Non-pigmented ciliary epithelial cell (primary cell): ENCODE results near the gene CNPY1.
"Not testable (repeated sequence)": the region's sequence is repeated elsewhere in the genome, so short reads cannot be mapped to it uniquely, and the experiment has no call there.

Experiments used
- DNase-seq: peaks from one replicate; pipeline ENCODE4 v3.0.0-alpha.2; 2010; ENCODE audit warnings: low read depth

CNPY1 gene

GRCh38 chr7:155578016-155578415 lies 31.7 kb upstream of the CNPY1 start:
- DNase-seq, result no peak

- DNase-seq, result no peak
These were observed 31.1 kb upstream of the CNPY1 start for GRCh38 chr7:155577509-155577905.

GRCh38 chr7:155576900-155577508 lies 30.6 kb upstream of the CNPY1 start:
- no peak for DNase-seq

GRCh38 chr7:155576416-155576815 lies 30.1 kb upstream of the CNPY1 start:
- no peak for DNase-seq

DNA sequence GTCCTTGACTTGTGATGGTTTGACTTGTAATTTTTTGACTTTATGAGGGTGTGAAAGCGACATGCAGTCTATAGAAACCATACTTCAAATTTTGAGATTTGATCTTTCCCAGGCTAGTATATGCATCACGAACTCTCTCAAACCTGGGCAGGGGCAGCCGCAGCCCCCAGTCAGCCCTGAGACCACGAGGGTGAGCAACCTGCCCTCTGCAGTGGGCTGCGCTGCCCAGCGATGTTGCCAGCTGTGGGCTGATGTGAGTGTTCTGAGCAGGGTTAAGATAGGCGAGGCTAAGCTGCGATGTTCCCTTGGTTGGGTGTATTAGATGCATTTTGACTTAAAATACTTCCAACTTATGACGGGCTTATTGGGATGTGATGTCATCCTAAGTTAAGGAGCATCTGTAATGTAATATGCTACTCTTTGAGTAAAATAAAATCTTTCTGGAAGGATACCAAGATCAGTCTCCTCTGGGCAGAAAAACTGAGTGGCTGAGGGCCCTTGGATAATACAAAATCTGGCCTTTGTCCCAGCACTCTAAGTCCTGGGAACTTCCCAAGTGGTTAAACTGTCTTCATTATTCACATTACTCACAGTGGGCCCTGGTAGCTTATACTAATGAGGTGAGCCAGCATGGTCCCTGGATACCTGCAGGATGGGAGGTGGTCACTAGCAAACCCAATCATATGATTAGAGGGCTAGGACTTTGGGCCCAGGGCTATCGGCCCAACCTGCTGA lies 28.4 kb upstream of the CNPY1 start:
- no peak for DNase-seq

GRCh38 chr7:155571581-155572345 lies 25.4 kb upstream of the CNPY1 start:
- no peak for DNase-seq

DNA sequence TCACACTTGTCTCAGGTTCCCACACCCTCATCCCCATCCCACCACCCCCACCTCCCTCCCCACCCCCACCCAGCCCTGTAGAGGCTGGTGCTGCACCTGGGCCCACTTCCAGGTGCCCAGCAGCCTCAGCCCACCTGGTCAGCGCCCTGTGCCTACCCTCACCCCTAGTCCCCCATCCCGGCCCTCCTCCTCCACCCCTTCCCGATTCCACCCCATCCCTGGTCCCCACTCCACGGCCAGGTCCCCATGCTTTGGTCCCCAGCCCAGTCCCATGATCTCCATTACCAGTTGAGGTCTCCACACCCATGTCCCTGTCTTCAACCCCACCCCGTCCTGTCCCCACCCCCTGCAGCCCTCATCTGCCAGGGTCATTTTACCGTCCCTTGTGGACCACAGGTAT lies 24.6 kb upstream of the CNPY1 start:
- no peak for DNase-seq

GRCh38 chr7:155570171-155570958 lies 24.0 kb upstream of the CNPY1 start:
- no peak for DNase-seq

DNA sequence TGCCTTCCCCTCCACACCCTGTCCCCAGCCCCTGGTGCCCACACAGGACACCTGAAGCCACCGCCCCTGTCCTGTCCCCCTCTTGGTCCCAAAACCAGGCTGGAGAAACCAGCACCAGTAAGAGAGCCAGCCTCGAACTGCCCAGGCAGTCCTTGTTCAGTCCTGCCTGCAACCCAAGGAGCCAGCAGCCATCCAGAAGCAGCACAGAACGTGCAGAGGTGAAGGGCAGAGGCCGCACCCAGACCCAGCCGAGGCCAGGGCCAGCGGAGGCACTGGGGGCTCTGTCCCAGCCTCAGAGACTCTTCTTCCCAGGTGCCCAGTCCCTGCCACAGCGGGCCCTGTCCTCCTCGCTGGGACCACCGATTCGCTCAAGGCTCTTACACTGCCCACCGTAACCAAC lies 23.3 kb upstream of the CNPY1 start:
- no peak for DNase-seq

DNA sequence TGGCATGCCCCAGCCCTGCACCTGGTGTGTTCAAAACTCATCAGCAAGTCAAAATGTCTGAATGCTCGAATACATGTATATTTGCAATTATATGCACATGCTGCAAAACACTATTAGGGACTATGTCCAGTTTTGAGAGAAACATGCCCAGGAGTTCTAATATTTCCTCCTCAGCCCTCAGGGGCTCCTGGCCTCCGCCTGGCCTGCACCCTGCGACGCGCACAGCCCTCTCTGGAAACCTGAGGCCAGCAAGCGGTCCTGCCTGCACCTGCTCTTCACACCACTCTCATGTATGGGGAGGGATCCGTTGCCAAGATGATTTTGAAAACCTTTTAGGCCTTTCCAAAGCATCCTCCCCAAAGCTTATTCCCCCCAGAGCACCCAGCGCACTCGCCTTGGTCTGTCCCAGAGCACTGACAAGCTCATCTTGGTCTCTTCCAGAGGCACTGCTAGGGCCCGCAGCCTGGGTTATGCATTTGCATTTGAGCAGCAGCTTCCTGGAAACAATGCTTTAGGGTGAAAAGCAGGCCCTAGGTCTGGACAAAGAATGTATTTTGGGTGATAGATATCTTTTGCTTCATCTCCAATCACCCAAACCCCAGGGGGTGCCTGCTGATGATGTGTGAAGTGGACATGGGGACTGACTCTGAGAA lies 22.6 kb upstream of the CNPY1 start:
- DNase-seq, result no peak

DNA sequence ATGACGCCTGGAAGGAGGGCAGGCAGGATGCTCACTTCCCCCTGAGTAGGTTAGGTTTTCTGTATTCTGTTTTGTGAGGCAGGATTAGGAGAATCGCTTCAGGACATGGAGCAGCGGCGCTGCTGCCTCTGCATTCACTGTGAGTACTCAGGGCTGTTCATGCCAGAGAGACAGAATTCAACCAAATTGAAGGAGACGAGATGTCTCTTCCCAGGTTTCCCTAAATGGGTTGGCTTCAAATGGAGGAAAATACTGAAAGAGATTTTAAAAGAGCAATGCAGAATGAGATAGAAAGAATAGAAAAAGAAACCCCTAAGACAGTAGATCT lies 21.9 kb upstream of the CNPY1 start:
- no peak for DNase-seq

DNA sequence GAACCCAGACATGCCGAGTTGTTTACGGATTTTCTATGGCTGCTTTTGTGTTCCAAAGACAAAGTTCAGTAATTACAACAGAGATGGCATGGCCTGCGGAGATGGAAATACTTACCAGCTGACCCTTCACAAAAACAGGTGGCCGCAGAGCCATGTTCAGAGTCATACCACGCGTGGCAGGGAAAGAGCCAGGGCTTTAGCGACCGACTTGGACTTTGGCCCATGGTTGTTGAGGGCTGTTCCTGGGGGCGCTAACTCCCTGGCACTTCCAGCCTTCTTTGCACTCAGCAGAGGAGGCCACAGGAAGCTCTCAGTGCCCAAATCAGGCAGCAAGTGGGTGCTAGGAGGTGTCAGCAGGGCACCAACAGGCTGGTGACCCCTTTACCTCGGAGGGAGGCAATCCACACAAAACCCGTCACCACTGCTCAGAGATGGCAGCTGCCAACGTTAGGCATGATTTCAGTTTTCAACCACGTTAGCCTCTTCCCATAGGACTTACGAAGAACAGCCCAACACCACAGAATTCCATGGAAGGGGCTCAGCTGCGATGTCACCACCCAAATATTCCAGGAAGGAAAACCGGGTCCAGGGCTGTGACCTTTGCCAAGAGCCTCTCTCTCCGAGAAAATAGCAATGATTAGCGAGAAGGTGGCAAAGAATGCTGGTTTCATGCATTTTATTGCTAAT lies 21.4 kb upstream of the CNPY1 start:
- DNase-seq, result no peak

GRCh38 chr7:155566011-155566836 lies 19.9 kb upstream of the CNPY1 start:
- no peak for DNase-seq

GRCh38 chr7:155565596-155565995 lies 19.2 kb upstream of the CNPY1 start:
- DNase-seq, result no peak

DNA sequence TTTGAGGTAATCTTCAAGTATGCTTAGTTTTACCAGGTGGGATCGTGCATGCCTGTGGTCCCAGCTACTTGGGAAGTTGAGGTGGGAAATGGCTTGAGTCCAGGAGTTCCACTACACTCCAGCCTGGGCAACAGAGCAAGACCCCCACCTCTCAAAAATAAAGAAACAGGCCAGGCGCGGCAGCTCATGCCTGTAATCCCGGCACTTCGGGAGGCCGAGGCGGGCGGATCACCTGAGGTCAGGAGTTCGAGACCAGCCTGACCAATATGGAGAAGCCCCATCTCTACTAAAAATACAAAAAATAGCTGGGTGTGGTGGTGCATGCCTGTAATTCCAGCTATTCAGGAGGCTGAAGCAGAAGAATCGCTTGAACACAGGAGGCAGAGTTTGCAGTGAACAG lies 16.6 kb upstream of the CNPY1 start:
- DNase-seq, result not testable (repeated sequence)

DNA sequence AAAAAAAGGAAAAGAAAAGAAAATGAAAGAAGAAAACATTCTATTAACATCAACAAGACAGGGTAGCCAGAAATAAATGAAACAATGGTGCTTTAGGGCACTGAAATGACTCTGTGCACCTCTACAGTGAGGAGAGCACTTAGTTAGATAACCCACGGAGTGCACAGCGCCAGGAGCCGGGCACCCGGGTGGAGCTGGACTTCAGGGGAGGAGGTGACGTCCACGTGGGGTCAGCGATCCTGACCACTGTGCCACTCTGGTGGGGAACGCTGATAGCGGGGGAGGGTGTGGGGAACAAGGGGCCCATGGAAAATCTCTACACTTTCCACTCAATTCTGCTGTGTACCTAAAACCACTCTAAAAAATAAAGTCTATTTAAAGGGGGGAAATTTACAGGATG lies 15.7 kb upstream of the CNPY1 start:
- DNase-seq, result no peak

GRCh38 chr7:155560982-155561686 lies 14.8 kb upstream of the CNPY1 start:
- no peak for DNase-seq

- DNase-seq, result no peak
These were observed 14.0 kb upstream of the CNPY1 start for GRCh38 chr7:155560196-155560885.

DNA sequence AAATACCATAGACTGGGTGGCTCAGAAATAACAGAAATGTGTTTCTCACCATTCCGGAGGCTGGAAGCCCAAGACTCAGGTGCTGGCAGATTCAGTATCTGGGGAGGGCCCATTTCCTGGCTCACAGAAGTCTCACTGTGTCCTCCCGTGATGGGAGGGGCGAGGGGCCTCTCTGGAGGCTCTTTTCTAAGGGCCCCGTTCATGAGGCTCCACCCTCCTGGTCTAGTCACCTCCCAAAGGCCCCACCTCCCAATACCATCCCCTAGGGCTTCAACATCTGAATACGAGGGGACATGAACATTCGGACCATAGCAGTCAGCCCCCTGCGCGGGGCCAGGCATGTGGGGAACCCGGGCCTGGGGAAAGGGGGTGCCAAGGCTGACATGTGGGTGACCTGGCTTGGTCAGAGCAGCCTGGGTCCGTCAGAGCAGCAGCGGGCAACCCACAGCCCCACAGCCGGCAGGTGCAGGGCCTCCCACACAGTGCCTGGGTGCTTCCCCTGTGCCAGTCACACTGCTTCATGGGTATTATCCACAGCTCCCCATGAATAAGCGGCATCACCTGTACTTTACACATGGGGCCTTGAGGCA lies 13.3 kb upstream of the CNPY1 start:
- DNase-seq, result no peak
